HG03565 (cell line): Measurements from ENCODE around the gene C1orf167.

ENCODE experiments used
- ATAC-seq: cut with Tn5 transposase; IDR thresholded peaks from one replicate; pipeline ENCODE4 v1.9.1; 2021; ENCODE audit warnings: mild to moderate bottlenecking, moderate library complexity; ENCODE audit not compliant: unreplicated experiment

C1orf167 gene

DNA sequence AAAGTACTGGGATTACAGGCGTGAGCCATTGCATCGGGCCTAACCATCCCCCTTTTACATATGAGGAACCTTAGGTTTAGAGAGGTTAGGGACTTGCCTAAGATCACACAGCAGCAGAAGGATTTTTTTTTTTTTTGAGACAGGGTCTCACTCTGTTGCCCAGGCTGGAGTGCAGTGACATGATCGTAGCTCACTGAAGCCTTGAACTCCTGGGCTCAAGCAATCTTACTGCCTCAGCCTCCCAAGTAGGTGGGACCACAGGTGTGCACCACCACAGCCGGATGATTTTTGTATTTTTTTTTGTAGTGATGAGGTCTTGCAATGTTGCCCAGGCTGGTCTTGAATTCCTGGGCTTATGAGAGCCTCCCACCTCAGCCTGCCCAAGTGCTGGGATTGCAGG is 2.2 kb upstream of the C1orf167 start:
- no peak for ATAC-seq

DNA sequence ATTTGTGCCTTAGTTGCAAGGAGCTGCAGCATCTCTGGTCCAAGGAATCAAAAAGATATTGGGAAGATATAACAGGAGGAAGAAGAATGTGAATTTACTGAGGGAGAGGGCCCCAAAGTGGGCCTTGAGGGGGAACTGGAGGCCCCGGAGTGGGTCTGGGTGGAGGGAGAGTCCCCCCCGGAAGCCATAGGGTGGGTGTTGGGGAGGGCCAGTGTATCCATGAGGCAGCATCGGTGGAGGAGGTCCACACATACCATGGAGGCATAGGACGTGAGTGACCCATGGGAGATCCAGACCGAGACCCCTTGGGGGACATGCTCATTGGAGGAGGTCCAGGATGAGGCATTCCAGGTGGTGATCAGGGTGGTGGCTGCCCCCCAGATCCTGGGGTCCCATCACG is 708 bp upstream of the C1orf167 start:
- ATAC-seq, result no peak

DNA sequence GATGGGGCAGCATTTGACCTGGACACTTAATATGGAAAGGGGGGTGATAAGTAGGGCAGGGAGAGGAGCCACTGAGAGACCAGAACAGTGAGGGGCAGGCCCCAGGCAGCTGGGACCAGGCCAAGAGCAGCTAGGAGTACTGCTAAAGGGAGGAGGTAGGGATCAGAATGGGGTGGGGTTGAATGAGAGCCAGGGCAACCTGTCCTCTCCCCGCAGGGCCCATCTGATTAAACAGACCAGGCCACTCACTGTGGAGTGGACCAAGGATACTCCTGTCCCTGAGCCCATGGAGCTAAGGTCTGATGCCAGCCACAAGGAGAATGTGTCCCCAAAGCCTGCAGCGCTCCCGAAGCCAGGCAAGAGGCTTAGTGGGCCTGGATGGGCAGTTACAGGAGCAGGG is 2.1 kb downstream of the C1orf167 start:
- no peak for ATAC-seq

DNA sequence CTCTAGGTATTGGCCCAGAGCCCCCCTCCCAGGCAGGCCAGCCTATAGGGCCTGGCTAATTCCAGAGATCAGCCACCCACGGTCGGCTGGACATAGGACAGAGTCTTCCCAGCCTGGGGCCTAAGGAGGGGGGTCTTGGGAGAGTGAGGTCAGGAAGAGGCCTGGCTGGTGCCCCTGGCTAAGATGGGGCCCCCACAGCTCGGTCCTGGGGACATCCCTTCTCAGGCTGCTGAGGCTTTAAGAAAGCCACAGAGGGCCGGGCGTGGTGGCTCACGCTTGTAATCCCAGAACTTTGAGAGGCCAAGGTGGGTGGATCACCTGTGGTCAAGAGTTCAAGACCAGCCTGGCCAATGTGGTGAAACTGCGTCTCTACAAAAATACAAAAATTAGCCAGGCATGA is 2.5 kb downstream of the C1orf167 start:
- ATAC-seq, result no peak

DNA sequence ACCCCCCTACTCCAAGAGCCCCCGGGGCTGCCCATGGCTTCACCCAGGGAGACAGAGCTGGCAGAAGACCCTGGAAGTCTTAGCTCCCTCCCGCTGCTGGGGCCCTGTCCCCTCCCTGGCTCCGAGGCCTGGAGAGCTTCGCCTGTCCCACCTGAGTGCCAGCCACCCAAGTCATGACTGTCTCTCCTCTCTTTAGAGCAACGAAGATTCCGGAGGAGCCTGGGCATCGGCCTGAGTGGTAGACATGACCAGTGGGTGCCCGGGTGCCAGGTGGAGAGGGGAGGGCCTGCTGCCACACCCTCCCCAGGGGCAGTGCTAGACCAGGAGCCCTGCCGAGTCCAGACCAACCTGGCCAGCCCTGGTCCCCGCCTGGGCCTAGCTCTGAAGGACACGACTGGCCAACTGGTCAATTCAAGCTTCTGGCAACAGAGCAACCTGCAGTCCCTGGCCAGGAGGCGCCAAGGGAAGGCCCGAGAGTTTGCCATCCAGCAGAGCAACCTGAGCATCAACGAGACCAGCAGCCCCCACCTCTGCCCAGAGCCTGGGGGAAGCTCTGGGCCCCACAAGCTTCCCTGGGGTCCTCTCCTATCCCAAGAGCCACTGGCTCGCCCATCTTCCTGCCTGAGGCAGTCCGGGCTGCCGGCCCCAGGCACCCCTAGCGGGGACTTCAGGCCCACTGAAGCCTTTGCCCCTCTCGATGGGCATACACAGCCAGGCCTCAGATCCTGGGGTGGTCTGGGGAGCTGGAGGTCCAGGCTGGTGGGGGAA is 3.9 kb downstream of the C1orf167 start:
- no peak for ATAC-seq

DNA sequence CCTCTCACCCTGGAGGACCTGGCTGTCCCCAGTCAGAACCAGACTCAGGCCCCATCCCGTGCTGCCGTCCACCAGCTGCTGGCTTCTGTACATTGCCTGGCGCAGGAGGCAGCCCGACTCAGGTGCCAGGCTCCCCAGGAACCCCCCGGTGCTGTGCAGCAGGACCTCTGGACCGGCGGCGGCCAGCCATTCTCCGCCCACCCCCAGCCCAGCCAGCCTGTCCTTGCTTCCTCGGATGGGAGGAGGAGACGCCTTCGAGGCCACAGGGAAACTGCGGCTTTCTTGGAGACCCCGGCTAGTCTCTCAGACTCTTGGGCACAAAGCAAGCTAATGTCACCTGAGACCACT is 4.4 kb downstream of the C1orf167 start:
- ATAC-seq, result no peak

DNA sequence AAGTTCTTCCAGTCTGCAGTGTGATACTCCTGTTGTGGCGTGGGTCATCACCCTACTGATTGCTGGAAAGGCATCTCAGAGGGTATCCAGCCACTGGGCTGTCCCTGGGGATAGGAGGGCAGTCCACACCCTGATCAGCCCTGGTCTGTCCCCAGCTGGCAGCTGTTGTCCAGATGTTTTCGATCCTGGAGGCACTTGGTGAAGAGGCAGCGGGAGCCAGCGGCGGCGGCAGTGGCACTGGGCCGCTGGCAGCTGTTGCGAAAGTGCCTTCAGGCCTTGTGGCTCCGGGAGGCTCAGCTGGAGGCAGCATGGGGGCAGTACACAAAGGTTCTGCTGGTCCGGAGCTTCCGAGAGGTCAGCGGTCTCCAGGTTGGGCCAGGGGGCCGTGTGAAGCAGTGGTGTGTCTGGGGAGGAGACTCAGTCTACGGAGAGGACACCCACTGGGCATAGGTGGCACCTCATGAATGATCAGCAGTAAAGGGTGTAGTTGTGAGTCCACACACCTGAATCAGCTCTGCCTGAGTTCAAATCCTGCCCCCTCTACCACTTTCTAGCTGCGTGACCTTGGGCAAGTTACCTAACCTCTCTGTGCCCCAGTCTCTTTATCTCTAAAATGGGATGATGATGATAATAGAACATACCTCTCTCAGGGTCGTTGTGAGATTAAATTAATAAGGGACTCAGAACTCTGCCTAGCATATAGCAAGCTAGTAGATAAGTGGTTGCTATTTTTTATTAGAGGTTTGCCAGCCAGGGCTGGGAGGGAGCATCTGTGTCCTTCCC is 6.1 kb downstream of the C1orf167 start:
- no peak for ATAC-seq

DNA sequence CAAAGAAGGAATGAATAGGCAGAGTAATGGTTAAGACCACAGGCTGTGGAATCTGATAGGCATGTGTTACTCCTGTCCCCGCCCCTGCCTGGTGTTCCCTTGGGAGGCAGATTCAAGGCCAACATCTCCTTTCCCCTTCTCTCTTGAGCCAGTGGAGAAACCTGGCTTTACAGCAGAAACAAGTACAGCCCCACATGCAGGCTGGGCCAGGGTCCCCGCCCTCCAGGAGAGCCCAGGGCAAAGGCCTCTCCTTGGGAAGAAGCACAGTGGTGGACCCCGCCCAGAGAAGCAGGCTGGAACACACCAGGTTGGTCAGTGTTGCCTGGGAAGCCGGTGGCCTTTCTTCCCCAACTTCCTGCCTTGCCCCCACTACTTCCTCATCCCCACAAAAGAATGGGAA is 6.8 kb downstream of the C1orf167 start:
- no peak for ATAC-seq

DNA sequence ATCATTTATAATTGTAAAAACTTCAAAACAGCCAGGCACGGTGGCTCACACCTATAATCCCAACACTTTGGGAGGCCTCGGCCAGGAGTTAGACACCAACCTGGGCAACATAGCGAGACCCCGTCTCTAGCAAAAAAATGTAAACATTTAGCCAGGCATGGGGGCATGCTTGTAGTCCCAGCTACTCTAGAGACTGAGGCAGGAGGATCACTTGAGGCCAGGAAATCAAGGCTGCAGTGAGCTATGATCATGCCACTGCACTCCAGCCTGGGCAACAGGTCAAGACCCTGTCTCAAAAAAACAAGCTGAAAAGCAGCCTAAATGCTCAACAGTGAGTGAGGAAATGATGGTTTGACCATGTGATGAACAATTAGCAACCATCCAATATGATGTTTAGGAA is 7.3 kb downstream of the C1orf167 start:
- no peak for ATAC-seq

DNA sequence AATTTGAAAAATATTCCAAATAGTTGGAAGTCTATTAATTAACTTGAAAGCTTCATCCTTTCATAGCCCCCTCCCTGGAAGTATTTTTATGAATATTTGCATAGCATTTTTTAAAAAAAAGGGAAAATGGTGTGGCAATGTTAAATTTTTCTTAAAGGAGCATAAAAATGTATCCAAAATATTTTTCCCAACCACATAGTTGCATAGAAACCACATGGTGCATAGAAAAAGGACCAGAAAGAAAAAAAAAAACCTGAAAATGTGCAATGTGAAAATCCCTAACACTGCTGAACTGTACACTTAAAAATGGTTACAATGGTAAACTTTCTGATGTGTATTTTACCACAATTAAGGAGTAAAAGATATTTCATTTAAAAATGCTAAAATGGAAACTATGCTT is 8.0 kb downstream of the C1orf167 start:
- ATAC-seq, result no peak

DNA sequence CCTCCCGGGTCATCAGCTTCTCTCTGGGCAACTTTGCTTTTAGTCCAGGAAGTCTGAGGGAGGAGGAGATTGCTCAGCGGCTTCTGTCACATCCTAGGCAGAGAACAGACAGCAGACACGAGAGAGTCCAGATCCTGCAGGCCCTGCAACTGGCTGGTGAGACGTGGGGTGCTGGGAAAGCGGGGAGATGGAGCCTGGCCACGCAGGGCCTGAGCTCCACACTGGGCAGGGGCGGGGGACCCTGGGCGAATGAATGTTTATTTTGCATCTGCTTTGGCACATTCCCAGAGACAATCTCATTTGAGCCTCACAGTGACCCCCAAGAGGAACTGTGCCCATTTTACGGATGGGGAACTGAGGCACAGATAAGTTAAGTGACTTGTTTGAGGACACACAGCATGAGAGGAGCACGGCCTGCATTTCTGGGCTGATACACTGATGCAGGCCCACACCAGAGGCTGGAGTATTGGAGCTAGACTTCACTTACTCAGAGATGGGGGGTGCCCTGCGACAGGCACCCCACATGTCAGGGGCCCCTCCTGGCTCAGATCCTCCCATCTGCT is 9.6 kb downstream of the C1orf167 start:
- no peak for ATAC-seq

DNA sequence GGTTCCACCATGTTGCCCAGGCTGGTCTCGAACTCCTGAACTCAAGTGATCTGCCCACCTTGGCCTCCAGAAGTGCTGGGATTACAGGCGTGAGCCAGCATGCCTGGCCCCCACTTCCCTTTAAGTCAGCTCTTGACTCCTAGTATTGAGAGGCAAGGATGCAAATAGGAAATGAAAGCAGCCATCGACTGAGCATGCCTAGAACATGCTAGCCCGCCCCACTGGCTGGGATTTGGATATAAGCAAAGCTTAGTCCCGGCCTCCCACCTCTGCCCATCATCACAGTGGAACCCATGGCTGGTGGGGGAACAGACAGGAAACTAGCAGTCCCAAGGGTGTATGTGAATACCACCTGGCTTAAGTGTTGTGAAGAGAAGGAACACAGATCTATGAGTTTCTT is 10.5 kb downstream of the C1orf167 start:
- ATAC-seq, result no peak

DNA sequence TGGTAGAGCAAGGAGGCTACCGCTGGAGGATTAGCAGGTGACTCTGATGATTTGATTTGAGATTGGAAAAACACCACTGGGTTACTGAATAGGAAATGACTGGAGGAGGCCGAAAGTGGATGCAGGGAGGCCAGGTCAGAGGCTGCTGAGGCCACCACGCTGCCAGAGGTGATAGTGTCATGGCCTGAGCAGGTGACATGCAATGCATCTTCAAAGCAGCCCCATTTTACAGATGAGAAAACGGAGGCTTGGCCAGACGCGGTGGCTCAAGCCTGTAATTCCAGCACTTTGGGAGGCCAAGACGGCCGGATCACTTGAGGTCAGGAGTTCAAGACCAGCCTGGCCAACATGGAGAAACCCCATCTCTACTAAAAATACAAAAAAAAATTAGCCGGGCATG is 12.8 kb downstream of the C1orf167 start:
- no peak for ATAC-seq

DNA sequence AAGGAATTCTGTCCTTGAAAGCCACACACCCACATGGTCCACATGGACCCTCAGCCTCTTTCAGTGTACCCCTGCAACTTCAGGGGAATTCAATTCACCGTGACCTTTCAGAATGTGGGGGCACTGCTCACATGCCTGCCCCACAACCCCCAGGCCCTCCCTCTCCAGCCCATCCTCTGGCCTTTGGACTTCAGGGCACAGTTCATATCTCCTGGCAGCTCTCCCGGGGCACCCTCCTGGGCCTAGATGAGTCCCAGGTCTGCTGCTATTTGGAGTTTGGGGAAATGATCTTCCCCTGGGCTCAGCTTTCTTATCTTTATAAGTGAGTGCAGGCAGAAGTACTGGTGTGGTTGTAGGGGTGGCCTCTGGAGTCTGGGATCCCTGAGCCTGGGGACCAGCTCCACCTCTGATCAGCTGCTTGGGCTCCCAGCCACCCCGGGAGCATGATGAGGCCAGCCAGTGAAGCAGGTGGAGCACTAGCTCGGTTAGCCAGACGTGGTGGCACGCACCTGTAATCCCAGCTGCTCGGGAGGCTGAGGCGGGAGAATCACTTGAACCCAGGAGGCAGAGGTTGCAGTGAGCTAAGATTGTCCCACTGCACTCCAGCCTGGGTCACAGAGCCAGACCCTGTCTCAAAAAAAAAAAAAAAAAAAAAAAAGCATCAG is 15.8 kb downstream of the C1orf167 start:
- ATAC-seq, result no peak

DNA sequence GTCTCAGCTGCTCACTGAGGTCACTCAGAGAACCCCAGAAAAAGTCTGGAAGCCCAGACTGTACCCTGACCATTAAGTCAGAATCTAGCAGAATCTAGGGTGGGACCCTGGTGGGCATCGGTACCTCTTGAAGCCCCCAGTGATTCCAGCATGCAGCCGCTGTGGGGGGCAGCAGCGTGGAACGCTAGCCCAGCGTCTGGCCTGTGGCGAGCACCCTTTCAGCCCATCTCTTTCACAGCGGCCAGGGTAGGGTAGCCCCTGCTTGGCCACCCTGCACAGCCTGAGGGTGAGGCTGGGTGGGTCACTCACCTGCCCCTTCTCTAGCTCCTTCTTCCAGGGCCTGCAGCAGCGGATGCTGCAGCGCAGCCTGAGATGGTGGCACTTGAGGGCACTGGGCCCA is 16.3 kb downstream of the C1orf167 start:
- ATAC-seq, result no peak

DNA sequence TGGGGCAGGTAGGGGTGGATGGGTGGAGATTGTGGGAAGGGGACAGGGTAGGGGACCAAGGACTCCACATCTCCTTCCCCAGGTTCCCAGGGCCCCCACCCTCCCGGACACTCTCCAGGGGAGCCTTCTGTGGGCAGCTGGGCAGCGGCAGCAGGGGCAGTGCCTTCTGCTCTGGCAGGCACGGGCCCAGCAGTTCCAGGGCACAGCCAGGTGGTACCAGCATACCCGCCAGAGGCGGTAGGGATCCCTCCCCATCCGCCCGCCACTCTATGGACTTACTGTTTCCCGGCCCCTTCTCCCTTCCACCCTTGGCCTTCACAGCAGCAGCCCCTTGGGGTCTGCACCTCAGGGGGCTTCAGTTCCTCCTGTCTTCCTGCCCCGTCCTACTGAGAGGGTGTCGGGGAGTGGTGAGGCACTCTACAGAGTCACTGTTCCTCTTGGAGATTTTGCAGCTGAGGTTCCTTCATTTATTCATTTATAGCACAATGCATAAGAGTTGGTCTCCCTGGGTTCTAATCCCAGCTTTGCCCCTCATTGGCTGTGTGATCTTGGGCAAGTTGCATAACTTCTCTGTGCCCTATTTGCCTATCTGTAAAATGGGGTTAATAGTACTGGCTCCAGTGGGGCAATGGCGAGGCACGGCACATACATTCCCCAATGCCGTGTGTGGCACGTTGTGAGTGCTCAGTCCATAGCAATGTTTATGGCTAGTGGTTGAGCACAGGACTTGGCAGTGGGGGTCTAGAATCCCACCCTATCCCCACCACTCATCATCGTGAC is 17.0 kb downstream of the C1orf167 start:
- ATAC-seq, result no peak

DNA sequence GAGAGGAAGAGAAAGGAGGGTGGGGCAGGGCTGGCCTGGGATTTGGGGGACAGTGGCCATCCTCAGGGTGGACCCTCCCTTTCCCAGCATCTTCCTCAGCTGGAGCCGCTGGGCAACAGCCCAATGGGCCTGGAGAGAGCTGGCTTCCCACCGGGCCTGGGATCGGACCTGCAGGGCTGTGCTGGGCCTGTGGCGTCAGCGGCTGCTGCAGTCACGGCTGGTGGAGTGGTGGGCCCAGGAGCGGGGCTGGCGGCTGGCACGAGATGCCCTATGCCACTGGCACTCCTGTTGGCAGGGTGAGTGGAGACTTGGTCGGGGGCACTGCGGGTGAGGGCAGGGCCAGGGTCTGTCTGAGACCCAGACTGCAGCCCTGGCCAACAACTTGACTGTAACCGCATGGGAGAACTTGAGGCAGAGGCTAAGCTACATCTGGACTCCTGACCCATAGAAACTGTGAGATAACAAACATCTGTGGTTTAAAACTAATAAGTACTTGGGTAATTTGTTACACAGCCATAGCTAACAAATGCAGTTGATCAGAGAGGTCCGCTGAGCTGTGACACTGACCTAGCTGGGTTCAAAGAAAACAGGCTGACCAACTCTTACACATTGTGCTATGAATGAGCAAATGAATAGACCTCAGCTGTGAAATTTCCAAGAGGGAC is 17.9 kb downstream of the C1orf167 start:
- no peak for ATAC-seq

DNA sequence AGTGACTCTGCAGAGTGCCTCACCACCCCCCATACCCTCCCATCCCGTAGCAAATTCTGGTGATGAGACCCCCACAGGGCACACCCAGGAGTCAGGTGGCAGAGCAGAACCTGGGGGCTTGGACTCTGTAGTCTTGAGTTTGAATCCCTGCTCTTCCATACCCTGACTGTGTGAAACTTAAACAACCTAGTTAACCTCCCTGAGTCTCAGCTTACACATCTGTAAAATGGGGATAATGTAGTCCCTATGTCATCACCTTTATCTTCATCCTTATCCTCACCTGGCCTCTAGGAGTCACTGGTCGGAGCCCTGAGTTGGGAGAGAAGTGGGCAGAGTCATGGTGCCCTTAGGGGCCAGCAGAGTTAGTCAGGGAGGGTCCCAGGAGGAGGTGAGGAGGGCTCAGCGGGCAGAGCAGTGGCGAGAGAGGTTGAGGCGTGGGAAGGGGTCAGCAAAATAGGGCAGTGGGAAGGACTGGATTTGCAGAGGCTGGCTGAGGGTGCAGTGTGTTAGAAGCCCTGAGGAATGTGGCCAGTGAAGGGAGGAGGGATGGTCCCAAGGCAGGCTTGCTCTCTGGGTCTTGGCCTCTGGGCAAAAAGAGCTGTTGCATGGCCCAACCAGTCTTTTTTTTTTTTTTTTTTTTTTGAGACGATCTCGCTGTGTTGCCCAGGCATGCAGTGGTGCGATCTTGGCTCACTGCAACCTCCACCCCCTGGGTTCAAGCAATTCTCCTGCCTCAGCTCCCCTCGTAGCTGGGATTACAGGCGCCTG is 18.6 kb downstream of the C1orf167 start:
- no peak for ATAC-seq

DNA sequence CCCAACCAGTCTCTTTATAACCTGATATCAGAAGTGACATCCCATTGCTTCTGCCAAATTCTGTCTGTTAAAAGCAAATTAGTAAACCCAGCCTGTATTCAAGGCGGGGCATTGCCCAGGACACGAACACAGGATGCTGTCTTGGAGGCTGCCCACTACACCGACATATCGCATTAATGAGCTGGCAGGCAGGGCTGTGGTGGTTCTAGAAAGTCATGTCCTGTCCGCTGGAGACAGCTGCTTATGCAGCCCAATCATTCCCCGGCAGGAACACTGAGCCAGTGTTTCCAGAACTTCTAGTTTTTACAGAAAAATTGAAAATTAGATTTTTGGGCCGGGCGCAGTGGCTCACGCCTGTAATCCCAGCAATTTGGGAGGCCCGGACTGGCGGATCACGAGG is 19.3 kb downstream of the C1orf167 start:
- no peak for ATAC-seq
